Measurements from ENCODE around the gene SETD1A. TPM values are rescaled to one million over a fixed set of nuclear protein-coding genes. Genes with fewer than 3 reads are reported as not detected.

SETD1A gene
- total and polyA plus RNA-seq, 12 donors = 2.3 to 40.1 (median 12.8) TPM

DNA sequence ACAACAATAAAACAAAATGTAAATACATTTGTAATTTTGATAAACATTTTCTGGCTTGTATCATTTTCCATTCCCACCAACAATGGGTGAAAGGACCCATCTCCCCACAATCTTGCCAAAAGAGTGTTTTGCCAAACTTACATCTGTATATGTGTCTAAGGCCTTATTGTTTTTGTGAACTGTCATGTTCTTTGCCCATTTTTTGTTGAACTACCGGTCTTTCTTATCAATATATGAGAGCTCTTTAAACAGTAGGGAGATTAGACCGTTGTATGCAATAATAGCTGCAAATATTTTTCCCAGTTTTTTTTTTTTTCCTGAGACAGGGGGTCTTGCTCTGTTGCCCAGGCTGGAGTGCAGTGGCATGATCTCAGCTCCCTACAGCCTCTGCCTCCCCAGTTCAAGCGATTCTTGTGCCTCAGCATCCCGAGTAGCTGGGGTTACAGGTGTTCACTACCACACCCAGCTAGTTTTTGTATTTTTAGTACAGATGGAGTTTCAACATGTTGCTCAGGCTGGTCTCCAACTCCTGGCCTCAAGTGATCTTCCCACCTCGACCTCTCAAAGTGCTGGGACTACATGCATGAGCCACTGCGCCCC, 66.2 kb downstream of the SETD1A start:
- TF ChIP-seq POLR2A (IDR thresholded peaks at IDR 0.05) = no peak
- TF ChIP-seq, protein P1, sequence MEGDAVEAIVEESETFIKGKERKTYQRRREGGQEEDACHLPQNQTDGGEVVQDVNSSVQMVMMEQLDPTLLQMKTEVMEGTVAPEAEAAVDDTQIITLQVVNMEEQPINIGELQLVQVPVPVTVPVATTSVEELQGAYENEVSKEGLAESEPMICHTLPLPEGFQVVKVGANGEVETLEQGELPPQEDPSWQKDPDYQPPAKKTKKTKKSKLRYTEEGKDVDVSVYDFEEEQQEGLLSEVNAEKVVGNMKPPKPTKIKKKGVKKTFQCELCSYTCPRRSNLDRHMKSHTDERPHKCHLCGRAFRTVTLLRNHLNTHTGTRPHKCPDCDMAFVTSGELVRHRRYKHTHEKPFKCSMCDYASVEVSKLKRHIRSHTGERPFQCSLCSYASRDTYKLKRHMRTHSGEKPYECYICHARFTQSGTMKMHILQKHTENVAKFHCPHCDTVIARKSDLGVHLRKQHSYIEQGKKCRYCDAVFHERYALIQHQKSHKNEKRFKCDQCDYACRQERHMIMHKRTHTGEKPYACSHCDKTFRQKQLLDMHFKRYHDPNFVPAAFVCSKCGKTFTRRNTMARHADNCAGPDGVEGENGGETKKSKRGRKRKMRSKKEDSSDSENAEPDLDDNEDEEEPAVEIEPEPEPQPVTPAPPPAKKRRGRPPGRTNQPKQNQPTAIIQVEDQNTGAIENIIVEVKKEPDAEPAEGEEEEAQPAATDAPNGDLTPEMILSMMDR (IDR thresholded peaks at IDR 0.05) = no peak
- DNase-seq = no peak
- H3K36me3 ChIP-seq (replicated peaks in 1 of 2) = no peaks in the 10 kb centered on the region
- H3K4me3 ChIP-seq = no peak overlapping the region
- peaks cover 7% of the 10 kb centered on the region in 2 donors for H3K4me1 ChIP-seq (replicated peaks in 1 of 2)
- H3K27me3 ChIP-seq = no peaks in the 10 kb centered on the region
- H3K27ac ChIP-seq = no peak overlapping the region
- WGBS, 4 donors = 85 to 90% (median 87%) methylated on average over 6 of the region's 6 CpGs
- no peaks in the 10 kb centered on the region for H3K9me3 ChIP-seq (replicated peaks in 1 of 3)
- intact Hi-C loops (cut with DNase I) = no loop called here

DNA sequence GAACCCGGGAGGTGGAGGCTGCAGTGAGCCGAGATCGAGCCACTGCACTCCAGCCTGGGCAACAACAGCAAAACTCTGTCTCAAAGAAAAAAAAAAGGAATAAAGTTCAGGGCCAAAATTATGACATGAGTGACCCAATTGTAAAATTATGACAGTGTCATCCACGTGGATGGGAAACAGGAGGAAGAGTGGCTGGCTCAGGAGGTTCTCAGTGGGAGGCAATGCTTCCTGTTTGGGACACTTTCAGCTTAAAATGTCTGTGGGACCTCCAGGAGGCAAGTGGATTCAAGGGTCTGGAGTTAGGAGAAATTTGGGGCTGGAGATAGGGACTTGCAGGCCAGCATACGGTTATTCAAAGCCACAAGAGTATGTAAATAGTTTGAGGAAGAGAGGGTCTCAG, 67.8 kb downstream of the SETD1A start:
- Histone ChIP-seq H3K36me3 (replicated peaks in 1 of 2) (no peaks in the 10 kb centered on the region), H3K9me3 (replicated peaks in 1 of 3) (no peaks in the 10 kb centered on the region), H3K4me3 (no peak overlapping the region), H3K4me1 (replicated peaks in 1 of 2) (peaks cover 7% of the 10 kb centered on the region in 2 donors), H3K27me3 (no peaks in the 10 kb centered on the region), H3K27ac (peak overlapping the region in 2 of 5 donors; percentile 5 to 75)
- intact Hi-C loops (cut with DNase I) = no loop called here
- 35 to 52% (median 43%) methylated on average over 5 of the region's 5 CpGs for WGBS, 4 donors
- peak in 1 of 7 donors; percentile 36 for DNase-seq
- TF ChIP-seq POLR2A (IDR thresholded peaks at IDR 0.05) = no peak
- TF ChIP-seq, protein P1 (IDR thresholded peaks at IDR 0.05) = no peak

DNA sequence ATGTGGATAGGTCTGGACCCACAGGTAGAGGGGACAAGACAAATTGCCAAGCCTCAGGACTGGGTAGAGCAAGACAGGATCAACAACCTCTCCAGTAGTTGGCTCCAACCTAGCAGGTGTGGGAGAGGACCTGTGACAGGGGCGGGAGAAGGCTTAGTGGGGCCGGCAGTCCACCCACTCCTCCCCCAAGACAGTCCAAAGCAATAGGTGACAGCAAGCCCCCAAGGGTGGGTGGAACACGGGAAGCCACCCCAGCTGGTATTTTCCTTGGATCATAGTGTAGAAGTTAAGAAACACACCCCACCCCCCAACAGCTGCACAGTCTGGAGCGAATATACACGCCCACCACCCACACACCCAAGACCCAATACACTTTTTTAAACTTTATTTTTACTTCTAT, 71.7 kb downstream of the SETD1A start:
- TF ChIP-seq, protein P1 (IDR thresholded peaks at IDR 0.05) = no peak
- no peak for TF ChIP-seq POLR2A (IDR thresholded peaks at IDR 0.05)
- no peak for DNase-seq
- Histone ChIP-seq H3K36me3 (replicated peaks in 1 of 2) (no peaks in the 10 kb centered on the region), H3K9me3 (replicated peaks in 1 of 3) (no peaks in the 10 kb centered on the region), H3K27me3 (no peaks in the 10 kb centered on the region), H3K4me1 (replicated peaks in 1 of 2) (peaks cover 8% of the 10 kb centered on the region in 2 donors), H3K27ac (no peak overlapping the region), H3K4me3 (no peak overlapping the region)
- intact Hi-C loops (cut with DNase I) = no loop called here
- WGBS, 4 donors = 75 to 85% (median 81%) methylated on average over 3 to 5 of the region's 5 CpGs

DNA sequence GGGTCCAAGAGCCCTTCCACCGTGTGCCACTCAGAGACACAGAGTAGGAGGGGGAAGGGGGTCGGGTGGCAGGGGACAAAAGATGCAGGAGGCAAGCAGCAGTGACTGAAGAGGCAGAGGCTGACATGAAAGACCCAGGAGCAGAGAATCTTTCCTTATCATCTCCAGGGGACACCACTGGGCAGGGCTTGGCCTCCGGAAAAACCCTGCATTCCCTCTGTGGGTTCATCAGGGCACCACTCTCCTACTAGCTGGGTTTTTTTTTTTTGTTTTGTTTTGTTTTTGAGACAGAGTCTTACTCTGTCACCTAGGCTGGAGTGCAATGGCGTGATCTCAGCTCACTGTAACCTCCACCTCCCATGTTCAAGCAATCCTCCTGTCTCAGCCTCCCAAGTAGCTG, 73.7 kb downstream of the SETD1A start:
- TF ChIP-seq, protein P1 (IDR thresholded peaks at IDR 0.05) = no peak
- no peak for TF ChIP-seq POLR2A (IDR thresholded peaks at IDR 0.05)
- H3K36me3 ChIP-seq (replicated peaks in 1 of 2) = peaks cover 0 to 16% of the 10 kb centered on the region in 2 donors
- 76 to 94% (median 93%) methylated on average over 4 of the region's 4 CpGs for WGBS, 4 donors
- DNase-seq = no peak
- H3K27ac ChIP-seq = peak overlapping the region in 1 of 5 donors; percentile 98
- H3K4me3 ChIP-seq = no peak overlapping the region
- peaks cover 5 to 8% of the 10 kb centered on the region in 2 donors for H3K4me1 ChIP-seq (replicated peaks in 1 of 2)
- no peaks in the 10 kb centered on the region for H3K27me3 ChIP-seq
- no peaks in the 10 kb centered on the region for H3K9me3 ChIP-seq (replicated peaks in 1 of 3)
- intact Hi-C loops (cut with DNase I) = no loop called here

Data from adrenal gland (tissue), 12 donors.